COR-L47 (cell line): ENCODE data around the gene MED20.

Experiments
- DNase-seq: peaks from one replicate; lab custom pipeline; 2025; lab: John Stamatoyannopoulos, UW

Gene MED20

GRCh38 chr6:41941280-41942066 lies 20.5 kb upstream of the MED20 start, which contains the start of gene CCND3:
Gene CCND3 (minus strand): TSS chr6:41941808. CDS start chr6:41941649, 159 bp downstream.
- peak; percentile 87 for DNase-seq

GRCh38 chr6:41940759-41941279 lies 19.9 kb upstream of the MED20 start:
- peak; percentile 14 for DNase-seq

GRCh38 chr6:41939848-41940758 lies 19.2 kb upstream of the MED20 start:
- DNase-seq: no peak

- DNase-seq: no peak
These were observed 18.4 kb upstream of the MED20 start for GRCh38 chr6:41939176-41939847.

- no peak for DNase-seq
These were observed 17.7 kb upstream of the MED20 start for GRCh38 chr6:41938590-41939175.

GRCh38 chr6:41937861-41938574 lies 17.1 kb upstream of the MED20 start:
- DNase-seq: no peak

- DNase-seq: no peak
These were observed 16.5 kb upstream of the MED20 start for GRCh38 chr6:41937472-41937860.

- DNase-seq: peak; percentile 44
These were observed 15.3 kb upstream of the MED20 start for GRCh38 chr6:41936073-41936837.

GRCh38 chr6:41935685-41936072 lies 14.7 kb upstream of the MED20 start:
- DNase-seq: no peak

GRCh38 chr6:41935193-41935574 lies 14.2 kb upstream of the MED20 start:
- DNase-seq: no peak

GRCh38 chr6:41934278-41935192 lies 13.6 kb upstream of the MED20 start:
- DNase-seq: no peak

GRCh38 chr6:41932378-41932777 lies 11.4 kb upstream of the MED20 start:
- DNase-seq: no peak

GRCh38 chr6:41931792-41932191 lies 10.9 kb upstream of the MED20 start:
- DNase-seq: no peak

GRCh38 chr6:41929924-41930323 lies 9.0 kb upstream of the MED20 start:
- no peak for DNase-seq

- no peak for DNase-seq
These were observed 6.3 kb upstream of the MED20 start for GRCh38 chr6:41927253-41927652.

GRCh38 chr6:41922154-41922553 lies 1.2 kb upstream of the MED20 start:
- DNase-seq: no peak

GRCh38 chr6:41921712-41921998 lies 716 bp upstream of the MED20 start:
- DNase-seq: no peak

GRCh38 chr6:41917528-41917927 lies 3.4 kb downstream of the MED20 start:
- DNase-seq: no peak

- DNase-seq: no peak
These were observed 5.9 kb downstream of the MED20 start for GRCh38 chr6:41914869-41915530.
